H1 (cell line): ENCODE results near the gene CALM3.

Experiments
- CEBPB ChIP-seq: IDR thresholded peaks from 2 replicates; pipeline ENCODE4 v1.6.1; 2012; ENCODE audit warnings: low read depth, low read length
- CHD2 ChIP-seq: IDR thresholded peaks from 2 replicates; pipeline ENCODE4 v1.6.1; 2012; ENCODE audit warnings: low read length, improper control_type of control experiment
- CTCF ChIP-seq, 3 experiments: IDR thresholded peaks; 1 replicate in 2 of 3; 2 replicates in 1 of 3; pipeline versions ENCODE4 v1.5.1 to v1.6.1; 2011; ENCODE audit warnings: low read length in 3 of 3, mild to moderate bottlenecking in 3 of 3, inconsistent platforms in 2 of 3, low read depth in 1 of 3, moderate library complexity in 1 of 3; ENCODE audit not compliant: insufficient read depth in 1 of 3; ENCODE audit errors: control extremely low read depth in 1 of 3
- EP300 ChIP-seq, 2 experiments: IDR thresholded peaks; 1 replicate in 1 of 2; 2 replicates in 1 of 2; pipeline ENCODE4 v1.6.1; 2011 to 2012; ENCODE audit warnings: low read depth in 2 of 2, low read length in 2 of 2, mild to moderate bottlenecking in 2 of 2, borderline replicate concordance in 1 of 2, inconsistent platforms in 1 of 2, moderate library complexity in 1 of 2
- EZH2 ChIP-seq: fragments of 200-600 bp; sonication (generic); IDR thresholded peaks from 2 replicates; pipeline ENCODE4 v1.7.1; 2012; ENCODE audit warnings: low read depth, mild to moderate bottlenecking, moderate library complexity, low read length, inconsistent platforms; ENCODE audit not compliant: severe bottlenecking
- NANOG ChIP-seq: IDR thresholded peaks from 2 replicates; pipeline ENCODE4 v1.6.1; 2011; ENCODE audit warnings: low read length, low read depth, mild to moderate bottlenecking, inconsistent platforms; ENCODE audit not compliant: insufficient read depth, poor library complexity, severe bottlenecking
- POLR2A ChIP-seq, 2 experiments: IDR thresholded peaks; 1 replicate in 1 of 2; 2 replicates in 1 of 2; pipeline ENCODE4 v1.6.1; 2011; ENCODE audit warnings: low read depth in 2 of 2, low read length in 2 of 2, mild to moderate bottlenecking in 2 of 2; ENCODE audit errors: control extremely low read depth in 1 of 2
- POLR2AphosphoS5 ChIP-seq: IDR thresholded peaks from 2 replicates; pipeline ENCODE4 v1.6.1; 2011; ENCODE audit warnings: low read depth, low read length
- POU5F1 ChIP-seq: IDR thresholded peaks from 2 replicates; pipeline ENCODE4 v1.6.1; 2011; ENCODE audit warnings: low read depth, mild to moderate bottlenecking, low read length, moderate library complexity
- RAD21 ChIP-seq, 2 experiments: IDR thresholded peaks in 1 of 2; conservative IDR thresholded peaks in 1 of 2; 2 replicates each; pipeline ENCODE4 v1.6.1; 2011; ENCODE audit warnings: low read depth in 2 of 2, low read length in 2 of 2, improper control_type of control experiment in 1 of 2, inconsistent platforms in 1 of 2, mild to moderate bottlenecking in 1 of 2, moderate library complexity in 1 of 2
- RFX5 ChIP-seq: IDR thresholded peaks from 2 replicates; pipeline ENCODE4 v1.6.1; 2011; ENCODE audit warnings: low read depth, low read length, improper control_type of control experiment, borderline replicate concordance
- SIN3A ChIP-seq, 2 experiments: IDR thresholded peaks in 1 of 2; conservative IDR thresholded peaks in 1 of 2; 2 replicates each; pipeline ENCODE4 v1.6.1; 2011 to 2012; ENCODE audit warnings: low read length in 2 of 2, improper control_type of control experiment in 1 of 2, low read depth in 1 of 2, mild to moderate bottlenecking in 1 of 2
- TF ChIP-seq, protein P1 (sequence below): IDR thresholded peaks from 2 replicates; pipeline ENCODE4 v1.6.1; 2012; ENCODE audit warnings: inconsistent platforms
- TF ChIP-seq, protein P2 (sequence below): IDR thresholded peaks from 2 replicates; pipeline ENCODE4 v1.6.1; 2012; ENCODE audit warnings: inconsistent platforms

DNA sequence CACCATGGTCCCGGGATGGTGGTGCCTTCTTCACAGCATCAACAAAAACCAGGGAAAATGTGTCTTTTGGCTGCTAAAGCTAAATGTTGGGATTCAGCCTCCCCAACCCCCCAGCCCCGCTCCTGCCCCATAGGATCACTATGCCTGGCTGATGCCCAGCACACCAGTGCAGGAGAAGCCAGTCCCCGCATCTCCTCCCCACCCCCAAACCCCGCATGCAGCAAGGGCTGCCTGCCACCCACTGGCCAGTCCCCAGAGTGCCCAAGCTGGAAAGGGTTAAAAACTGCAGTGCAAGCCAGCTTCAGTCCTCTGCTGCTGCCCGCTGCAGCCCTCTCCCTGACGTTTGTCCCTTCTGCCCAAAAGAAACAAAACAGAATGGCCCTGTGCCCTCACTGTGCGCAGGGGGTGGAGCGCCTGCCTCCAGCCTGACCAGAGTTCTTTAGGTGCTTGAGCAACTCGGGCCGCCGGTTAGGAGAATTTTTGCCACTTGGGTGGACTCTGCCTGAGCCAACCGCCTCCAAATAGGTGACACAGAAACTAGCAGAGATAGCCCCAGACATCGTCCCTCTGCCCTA lies 3.7 kb downstream of the CALM3 start:
- no peak for TF ChIP-seq SIN3A (conservative IDR thresholded peaks at IDR 0.05 in 1 of 2, IDR thresholded peaks at IDR 0.05 in 1 of 2; ENCODE audit: low read depth in 1 of 2, low read length in 2 of 2)
- no peak for TF ChIP-seq EZH2
- peak in 2 of 3 experiments; percentile 8 to 9; a peak in 1 of 4 replicates for TF ChIP-seq CTCF (IDR thresholded peaks at IDR 0.05; ENCODE audit: control extremely low read depth in 1 of 3, insufficient read depth in 1 of 3, low read depth in 1 of 3, low read length in 3 of 3)
- no peak for TF ChIP-seq POLR2A (IDR thresholded peaks at IDR 0.05; ENCODE audit: control extremely low read depth in 1 of 2, low read depth in 2 of 2, low read length in 2 of 2)
- no peak for TF ChIP-seq POLR2AphosphoS5
- TF ChIP-seq CHD2 = no peak
- TF ChIP-seq, protein P1, sequence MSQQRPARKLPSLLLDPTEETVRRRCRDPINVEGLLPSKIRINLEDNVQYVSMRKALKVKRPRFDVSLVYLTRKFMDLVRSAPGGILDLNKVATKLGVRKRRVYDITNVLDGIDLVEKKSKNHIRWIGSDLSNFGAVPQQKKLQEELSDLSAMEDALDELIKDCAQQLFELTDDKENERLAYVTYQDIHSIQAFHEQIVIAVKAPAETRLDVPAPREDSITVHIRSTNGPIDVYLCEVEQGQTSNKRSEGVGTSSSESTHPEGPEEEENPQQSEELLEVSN = no peak
- no peak for TF ChIP-seq EP300 (IDR thresholded peaks at IDR 0.05; ENCODE audit: borderline replicate concordance in 1 of 2, low read depth in 2 of 2, low read length in 2 of 2)
- no peak for TF ChIP-seq NANOG
- TF ChIP-seq RFX5 = no peak
- no peak for TF ChIP-seq POU5F1
- TF ChIP-seq RAD21 (IDR thresholded peaks at IDR 0.05 in 1 of 2, conservative IDR thresholded peaks at IDR 0.05 in 1 of 2; ENCODE audit: low read depth in 2 of 2, low read length in 2 of 2) = no peak; a peak in 1 of 4 replicates
- no peak for TF ChIP-seq CEBPB
- TF ChIP-seq, protein P2, sequence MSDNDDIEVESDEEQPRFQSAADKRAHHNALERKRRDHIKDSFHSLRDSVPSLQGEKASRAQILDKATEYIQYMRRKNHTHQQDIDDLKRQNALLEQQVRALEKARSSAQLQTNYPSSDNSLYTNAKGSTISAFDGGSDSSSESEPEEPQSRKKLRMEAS = no peak
